H9 (cell line): ENCODE data around the gene LBHD2. TPM values are rescaled to one million over a fixed set of nuclear protein-coding genes. Genes with fewer than 3 reads are reported as not detected.
"Not testable (repeated sequence)": the region's sequence is repeated elsewhere in the genome, so short reads cannot be mapped to it uniquely, and the experiment has no call there.

Experiments
- DNase-seq: peaks from one replicate; pipeline ENCODE4 v3.0.0-alpha.2; 2017
- H2AFZ ChIP-seq: one replicate; pipeline ENCODE4 v1.6.1; 2013; ENCODE audit warnings: mild to moderate bottlenecking, low read length, control low read depth, moderate library complexity
- H2AK5ac ChIP-seq: 2 replicates; pipeline ENCODE4 v1.6.1; 2013; ENCODE audit warnings: low read length, control low read depth, mixed read lengths; ENCODE audit not compliant: insufficient read length
- H2BK120ac ChIP-seq: one replicate; pipeline ENCODE4 v1.6.1; 2013; ENCODE audit warnings: low read depth, mild to moderate bottlenecking, low read length, control low read depth, inconsistent platforms; ENCODE audit not compliant: poor library complexity, severe bottlenecking
- H2BK12ac ChIP-seq: 2 replicates; pipeline ENCODE4 v1.6.1; 2013; ENCODE audit warnings: low read length, control low read depth, mixed read lengths, low read depth; ENCODE audit not compliant: insufficient read length
- H2BK15ac ChIP-seq: 2 replicates; pipeline ENCODE4 v1.6.1; 2013; ENCODE audit warnings: low read depth, low read length, control low read depth
- H2BK20ac ChIP-seq: one replicate; pipeline ENCODE4 v1.6.1; 2013; ENCODE audit warnings: low read depth, mild to moderate bottlenecking, low read length, control low read depth, inconsistent platforms; ENCODE audit not compliant: poor library complexity, severe bottlenecking
- H2BK5ac ChIP-seq: 2 replicates; pipeline ENCODE4 v1.6.1; 2013; ENCODE audit warnings: low read length, control low read depth, mixed read lengths; ENCODE audit not compliant: insufficient read length
- H3K14ac ChIP-seq: 2 replicates; pipeline ENCODE4 v1.6.1; 2013; ENCODE audit warnings: low read length, control low read depth; ENCODE audit not compliant: insufficient read depth
- H3K18ac ChIP-seq: 2 replicates; pipeline ENCODE4 v1.6.1; 2013; ENCODE audit warnings: low read depth, mild to moderate bottlenecking, mixed read lengths, low read length, control low read depth; ENCODE audit not compliant: insufficient read length
- H3K23ac ChIP-seq: 2 replicates; pipeline ENCODE4 v1.6.1; 2013; ENCODE audit warnings: low read length, control low read depth, mixed read lengths, low read depth; ENCODE audit not compliant: insufficient read length
- H3K23me2 ChIP-seq: 2 replicates; pipeline ENCODE4 v1.6.1; 2013; ENCODE audit warnings: low read depth, mild to moderate bottlenecking, mixed read lengths, low read length, control low read depth; ENCODE audit not compliant: insufficient read length, poor library complexity, severe bottlenecking
- H3K27ac ChIP-seq: 2 replicates; pipeline ENCODE4 v1.5.1; 2013; ENCODE audit warnings: low read length, control low read depth, mixed read lengths, low read depth; ENCODE audit not compliant: insufficient read length
- H3K27me3 ChIP-seq: 2 replicates; pipeline ENCODE4 v1.6.1; 2013; ENCODE audit warnings: low read length, control low read depth, inconsistent platforms; ENCODE audit not compliant: insufficient read depth
- H3K4ac ChIP-seq: 2 replicates; pipeline ENCODE4 v1.6.1; 2013; ENCODE audit warnings: low read depth, mild to moderate bottlenecking, control low read depth, inconsistent platforms, low read length, moderate library complexity
- H3K4me1 ChIP-seq: 2 replicates; pipeline ENCODE4 v1.6.1; 2013; ENCODE audit warnings: low read length, control low read depth, inconsistent platforms; ENCODE audit not compliant: insufficient read depth
- H3K4me2 ChIP-seq: 2 replicates; pipeline ENCODE4 v1.6.1; 2013; ENCODE audit warnings: low read length, control low read depth, mixed read lengths; ENCODE audit not compliant: insufficient read length, insufficient read depth
- H3K56ac ChIP-seq: 2 replicates; pipeline ENCODE4 v1.6.1; 2013; ENCODE audit warnings: low read depth, mild to moderate bottlenecking, mixed read lengths, low read length, control low read depth; ENCODE audit not compliant: insufficient read length
- H3K79me1 ChIP-seq: 2 replicates; pipeline ENCODE4 v1.6.1; 2013; ENCODE audit warnings: low read depth, mild to moderate bottlenecking, moderate library complexity, low read length, control low read depth, inconsistent platforms; ENCODE audit not compliant: insufficient read depth, poor library complexity, severe bottlenecking
- H3K79me2 ChIP-seq: 2 replicates; pipeline ENCODE4 v1.6.1; 2013; ENCODE audit warnings: low read length, control low read depth, inconsistent platforms; ENCODE audit not compliant: insufficient read depth
- H3K9ac ChIP-seq: 2 replicates; pipeline ENCODE4 v1.6.1; 2013; ENCODE audit warnings: low read length, control low read depth, mixed read lengths; ENCODE audit not compliant: insufficient read length; ENCODE audit errors: extremely low read depth
- H3K9me3 ChIP-seq: one replicate; pipeline ENCODE4 v1.6.1; 2013; ENCODE audit warnings: low read depth, low read length, inconsistent platforms; ENCODE audit not compliant: control insufficient read depth
- H3T11ph ChIP-seq: one replicate; pipeline ENCODE4 v1.6.1; 2013; ENCODE audit warnings: mild to moderate bottlenecking, low read length, control low read depth, inconsistent platforms
- H4K20me1 ChIP-seq: one replicate; pipeline ENCODE4 v1.6.1; 2013; ENCODE audit not compliant: control insufficient read depth, insufficient read length, insufficient read depth
- H4K5ac ChIP-seq: 2 replicates; pipeline ENCODE4 v1.6.1; 2013; ENCODE audit warnings: low read depth, mild to moderate bottlenecking, mixed read lengths, low read length, control low read depth; ENCODE audit not compliant: insufficient read length
- H4K8ac ChIP-seq: replicated peaks from 2 replicates; pipeline ENCODE4 v1.6.1; 2013; ENCODE audit warnings: low read length, control low read depth, mixed read lengths, low read depth; ENCODE audit not compliant: insufficient read length
- H4K91ac ChIP-seq: 2 replicates; pipeline ENCODE4 v1.6.1; 2013; ENCODE audit warnings: low read depth, mild to moderate bottlenecking, moderate library complexity, mixed read lengths, low read length, control low read depth; ENCODE audit not compliant: insufficient read length
- H3K27ac Mint-ChIP-seq, 3 experiments: 2 replicates in 2 of 3; 3 replicates in 1 of 3; pipeline ENCODE4 v1.8.0; 2020 to 2021; ENCODE audit warnings: mixed read lengths in 3 of 3, mild to moderate bottlenecking in 1 of 3, moderate library complexity in 1 of 3
- H3K27me3 Mint-ChIP-seq: 2 replicates; pipeline ENCODE4 v1.8.0; 2021; ENCODE audit warnings: low read depth, mild to moderate bottlenecking, moderate library complexity, mixed read lengths
- H3K36me3 Mint-ChIP-seq, 3 experiments: 2 replicates in 2 of 3; 3 replicates in 1 of 3; pipeline ENCODE4 v1.8.0; 2020 to 2021; ENCODE audit warnings: low read depth in 3 of 3, mixed read lengths in 3 of 3; ENCODE audit not compliant: insufficient read depth in 1 of 3
- H3K4me1 Mint-ChIP-seq, 2 experiments: 2 replicates each; pipeline ENCODE4 v1.8.0; 2020; ENCODE audit warnings: mixed read lengths in 2 of 2
- H3K4me3 Mint-ChIP-seq, 2 experiments: 2 replicates in 1 of 2; 3 replicates in 1 of 2; pipeline ENCODE4 v1.8.0; 2020 to 2021; ENCODE audit warnings: mild to moderate bottlenecking in 2 of 2, mixed read lengths in 2 of 2, moderate library complexity in 1 of 2
- H3K9me3 Mint-ChIP-seq, 2 experiments: 2 replicates in 1 of 2; 3 replicates in 1 of 2; pipeline ENCODE4 v1.8.0; 2020; ENCODE audit warnings: mild to moderate bottlenecking in 2 of 2, mixed read lengths in 2 of 2, moderate library complexity in 1 of 2
- WGBS: extraction: QIAGEN DNeasy Blood & Tissue Kit; methylation state at CpG from one replicate; pipeline ENCODE4 v1.1.7; 2013; ENCODE audit warnings: missing lambda C conversion rate, low lambda C conversion rate, mixed read lengths; ENCODE audit not compliant: insufficient read length; ENCODE audit errors: extremely low coverage; 5-methylcytosine and 5-hydroxymethylcytosine counted together
- total RNA-seq: library from RNA; stranded (reverse); gene quantifications from 2 replicates; pipeline ENCODE4 v1.2.1, GENCODE V29; 2021
- TF ChIP-seq, protein P1 (sequence below): fragments of 200-600 bp; sonication (generic); conservative IDR thresholded peaks from 3 replicates; pipeline ENCODE4 v1.8.0; 2021; ENCODE audit warnings: antibody characterized with exemption, mild to moderate bottlenecking

The LBHD2 gene
- total RNA-seq, 1 experiment from 2014 or later, result not detected

DNA sequence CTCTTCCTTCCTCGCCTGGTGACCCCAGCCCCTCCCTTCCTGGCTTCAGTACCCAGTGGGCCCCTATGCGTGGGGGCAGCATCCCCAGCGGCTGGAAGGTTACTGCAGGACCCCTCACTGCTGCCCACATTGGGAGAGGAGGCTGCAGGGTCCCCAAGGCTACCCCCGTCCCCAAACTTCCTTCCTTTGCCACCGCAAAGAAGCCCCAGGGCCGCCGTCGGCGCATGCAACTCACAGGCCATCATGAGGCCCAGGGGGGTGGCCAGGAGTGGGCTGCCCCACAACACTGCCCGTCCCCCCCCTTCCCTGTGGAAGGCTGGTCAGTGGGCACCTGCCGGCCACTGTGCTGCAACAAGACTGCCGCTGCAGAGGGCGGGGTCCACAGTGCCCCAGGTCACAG, 29.8 kb downstream of the LBHD2 start:
- peaks cover 21 to 37% of the 10 kb centered on the region in 2 experiments for H3K4me1 Mint-ChIP-seq
- H3K4ac ChIP-seq, result no peak overlapping the region
- H3K14ac ChIP-seq, result no peak overlapping the region; the same call in 1 of the 2 replicates
- no peaks in the 10 kb centered on the region for H3K27me3 ChIP-seq
- H2AFZ ChIP-seq, result no peak overlapping the region
- H3K79me2 ChIP-seq, result no peaks in the 10 kb centered on the region
- no peak overlapping the region for H3K27ac Mint-ChIP-seq
- no peak overlapping the region for H2BK20ac ChIP-seq
- no peak for DNase-seq
- H2AK5ac ChIP-seq, result no peak overlapping the region
- no peak overlapping the region for H3K18ac ChIP-seq
- no peak overlapping the region for H3K4me2 ChIP-seq
- H3K9me3 Mint-ChIP-seq, result no peaks in the 10 kb centered on the region
- no CpG with 5 or more reads among the region's 13 CpGs for WGBS
- no peak overlapping the region for H4K91ac ChIP-seq
- no peaks in the 10 kb centered on the region for H3K36me3 Mint-ChIP-seq
- H3K56ac ChIP-seq, result no peak overlapping the region
- H3K9me3 ChIP-seq, result no peaks in the 10 kb centered on the region
- H3K79me1 ChIP-seq, result no peaks in the 10 kb centered on the region
- no peak overlapping the region for H3K27ac ChIP-seq
- no peak overlapping the region for H3T11ph ChIP-seq
- H3K23ac ChIP-seq, result no peak overlapping the region
- H2BK120ac ChIP-seq, result no peak overlapping the region
- H3K4me3 Mint-ChIP-seq, result no peak overlapping the region
- H2BK12ac ChIP-seq, result no peak overlapping the region
- peaks cover 6% of the 10 kb centered on the region for H3K4me1 ChIP-seq
- no peak overlapping the region for H2BK15ac ChIP-seq
- no peak overlapping the region for H2BK5ac ChIP-seq
- no peak overlapping the region for H4K5ac ChIP-seq
- no peak overlapping the region for H4K8ac ChIP-seq
- H3K23me2 ChIP-seq, result peaks cover 4% of the 10 kb centered on the region
- no peak overlapping the region for H3K9ac ChIP-seq
- H4K20me1 ChIP-seq, result no peaks in the 10 kb centered on the region
- peaks cover 11% of the 10 kb centered on the region for H3K27me3 Mint-ChIP-seq
- TF ChIP-seq, protein P1, sequence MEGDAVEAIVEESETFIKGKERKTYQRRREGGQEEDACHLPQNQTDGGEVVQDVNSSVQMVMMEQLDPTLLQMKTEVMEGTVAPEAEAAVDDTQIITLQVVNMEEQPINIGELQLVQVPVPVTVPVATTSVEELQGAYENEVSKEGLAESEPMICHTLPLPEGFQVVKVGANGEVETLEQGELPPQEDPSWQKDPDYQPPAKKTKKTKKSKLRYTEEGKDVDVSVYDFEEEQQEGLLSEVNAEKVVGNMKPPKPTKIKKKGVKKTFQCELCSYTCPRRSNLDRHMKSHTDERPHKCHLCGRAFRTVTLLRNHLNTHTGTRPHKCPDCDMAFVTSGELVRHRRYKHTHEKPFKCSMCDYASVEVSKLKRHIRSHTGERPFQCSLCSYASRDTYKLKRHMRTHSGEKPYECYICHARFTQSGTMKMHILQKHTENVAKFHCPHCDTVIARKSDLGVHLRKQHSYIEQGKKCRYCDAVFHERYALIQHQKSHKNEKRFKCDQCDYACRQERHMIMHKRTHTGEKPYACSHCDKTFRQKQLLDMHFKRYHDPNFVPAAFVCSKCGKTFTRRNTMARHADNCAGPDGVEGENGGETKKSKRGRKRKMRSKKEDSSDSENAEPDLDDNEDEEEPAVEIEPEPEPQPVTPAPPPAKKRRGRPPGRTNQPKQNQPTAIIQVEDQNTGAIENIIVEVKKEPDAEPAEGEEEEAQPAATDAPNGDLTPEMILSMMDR, result no peak

DNA sequence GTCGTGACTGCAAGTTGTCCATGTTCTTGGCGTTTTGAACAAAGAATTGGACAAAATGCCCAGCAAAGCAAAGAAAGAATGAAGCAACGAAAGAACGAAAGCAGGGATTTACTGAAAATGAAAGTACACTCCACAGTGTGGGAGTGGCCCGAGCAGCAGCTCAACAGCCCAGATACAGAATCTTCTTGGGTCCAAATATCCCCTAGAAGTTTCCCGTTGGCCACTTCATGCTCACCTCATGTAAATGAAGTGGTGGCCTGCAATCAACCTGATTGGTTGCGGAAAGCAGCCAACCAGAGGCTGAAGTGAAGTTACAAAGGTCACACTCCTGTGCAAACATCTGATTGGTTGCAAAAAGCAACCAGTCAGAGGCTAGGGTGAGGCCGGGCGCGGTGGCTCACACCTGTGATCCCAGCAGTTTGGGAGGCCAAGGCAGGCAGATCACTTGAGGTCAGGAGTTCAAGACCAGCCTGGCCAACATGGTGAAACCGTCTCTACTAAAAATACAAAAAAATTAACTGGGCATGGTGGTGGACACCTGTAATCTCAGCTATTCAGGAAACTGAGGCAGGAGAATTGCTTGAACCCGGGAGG, 31.2 kb downstream of the LBHD2 start:
- H3K4ac ChIP-seq, H4K20me1 ChIP-seq, H3K27ac ChIP-seq, H3K23me2 ChIP-seq, H2BK120ac ChIP-seq, DNase-seq, H3K9me3 ChIP-seq, H3K9me3 Mint-ChIP-seq, H3K9ac ChIP-seq, H3K36me3 Mint-ChIP-seq, H3K4me2 ChIP-seq, H2AFZ ChIP-seq, H3K27me3 ChIP-seq, H3K23ac ChIP-seq, H3K79me2 ChIP-seq, H2BK12ac ChIP-seq, H3K14ac ChIP-seq, H2AK5ac ChIP-seq, H2BK5ac ChIP-seq, H4K5ac ChIP-seq, H3K4me3 Mint-ChIP-seq, H3K56ac ChIP-seq, H3K18ac ChIP-seq, H2BK20ac ChIP-seq, H4K91ac ChIP-seq, H3K27me3 Mint-ChIP-seq, H2BK15ac ChIP-seq, H3K79me1 ChIP-seq, H3K4me1 ChIP-seq, H3K27ac Mint-ChIP-seq, H4K8ac ChIP-seq, H3T11ph ChIP-seq: not testable (repeated sequence)
- no CpG with 5 or more reads among the region's 12 CpGs for WGBS
- H3K4me1 Mint-ChIP-seq, result peaks cover 14 to 30% of the 10 kb centered on the region in 2 experiments
